A549 (cell line): Measurements from ENCODE around the gene CBR1.

Experiments
- CTCF ChIP-seq: fragments of >200 bp; sonication (Bioruptor Twin); formaldehyde crosslinking; IDR thresholded peaks from 3 replicates; pipeline ENCODE4 v1.5.1; 2016
- EP300 ChIP-seq, 2 experiments: fragments of >200 bp; sonication (Bioruptor Twin); formaldehyde crosslinking; IDR thresholded peaks; 2 replicates in 1 of 2; 3 replicates in 1 of 2; pipeline ENCODE4 v1.6.1; 2016 to 2017
- FOSB ChIP-seq: fragments of 250-450 bp; sonication (Bioruptor Pico); IDR thresholded peaks from 2 replicates; pipeline ENCODE4 v1.5.0; 2020; ENCODE audit warnings: mild to moderate bottlenecking, moderate library complexity
- MAX ChIP-seq: IDR thresholded peaks from 2 replicates; pipeline ENCODE4 v1.6.1; 2012
- NR3C1 ChIP-seq: fragments of >200 bp; sonication (Bioruptor Twin); formaldehyde crosslinking; IDR thresholded peaks from 3 replicates; pipeline ENCODE4 v1.6.1; 2017
- POLR2A ChIP-seq: IDR thresholded peaks from 2 replicates; pipeline ENCODE4 v1.6.1; 2012; ENCODE audit warnings: mild to moderate bottlenecking, low read length
- POLR2AphosphoS2 ChIP-seq: conservative IDR thresholded peaks from 2 replicates; pipeline ENCODE4 v1.6.1; 2012; ENCODE audit warnings: low read length, improper control_type of control experiment, inconsistent platforms
- REST ChIP-seq: fragments of 200-600 bp; sonication (generic); IDR thresholded peaks from 2 replicates; pipeline ENCODE4 v1.6.1; 2016; ENCODE audit warnings: antibody characterized with exemption, mild to moderate bottlenecking, moderate library complexity
- TF ChIP-seq, protein P1 (sequence below): fragments of 450-650 bp; IDR thresholded peaks from 2 replicates; pipeline ENCODE4 v1.6.1; 2014; ENCODE audit warnings: antibody characterized with exemption

DNA sequence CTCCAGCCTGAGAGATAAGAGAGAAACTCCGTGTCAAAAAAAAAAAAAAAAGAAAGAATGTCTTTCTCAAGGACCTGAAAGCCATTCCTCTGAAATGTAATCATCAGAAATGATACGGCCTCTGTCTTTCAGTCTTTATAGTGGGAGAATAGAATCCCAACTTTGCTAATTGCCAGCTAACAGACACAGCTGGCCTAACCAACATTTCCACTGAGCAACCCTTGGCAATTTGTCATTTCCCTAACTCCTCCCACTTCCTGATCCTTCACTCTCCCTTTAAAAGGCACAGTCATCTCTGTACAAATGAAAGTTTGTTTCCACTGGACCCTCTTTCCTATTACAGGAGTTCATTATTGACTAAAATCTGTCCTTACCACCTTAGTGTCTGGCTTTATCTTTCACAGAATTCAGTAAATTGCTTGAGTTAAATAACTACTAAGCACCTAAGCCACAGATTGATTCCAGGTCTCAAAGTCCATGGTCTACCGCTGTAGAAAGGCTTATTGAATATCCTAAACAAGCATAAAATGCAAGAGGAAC is 4.3 kb upstream of the CBR1 start:
- no peak for TF ChIP-seq CTCF
- TF ChIP-seq EP300 (IDR thresholded peaks at IDR 0.05) = no peak
- no peak for TF ChIP-seq MAX
- TF ChIP-seq FOSB (CRISPR knock-in tag) = no peak
- TF ChIP-seq NR3C1 = no peak
- no peak for TF ChIP-seq POLR2A
- no peak for TF ChIP-seq POLR2AphosphoS2
- TF ChIP-seq, protein P1, sequence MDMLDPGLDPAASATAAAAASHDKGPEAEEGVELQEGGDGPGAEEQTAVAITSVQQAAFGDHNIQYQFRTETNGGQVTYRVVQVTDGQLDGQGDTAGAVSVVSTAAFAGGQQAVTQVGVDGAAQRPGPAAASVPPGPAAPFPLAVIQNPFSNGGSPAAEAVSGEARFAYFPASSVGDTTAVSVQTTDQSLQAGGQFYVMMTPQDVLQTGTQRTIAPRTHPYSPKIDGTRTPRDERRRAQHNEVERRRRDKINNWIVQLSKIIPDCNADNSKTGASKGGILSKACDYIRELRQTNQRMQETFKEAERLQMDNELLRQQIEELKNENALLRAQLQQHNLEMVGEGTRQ = no peak
- TF ChIP-seq REST = no peak
